NCI-H128 (cell line): ENCODE results near the gene GNRHR.
"Not testable (repeated sequence)": the region's sequence is repeated elsewhere in the genome, so short reads cannot be mapped to it uniquely, and the experiment has no call there.

ENCODE experiments used
- DNase-seq: peaks from one replicate; lab custom pipeline; 2025; ENCODE audit not compliant: unreplicated experiment; lab: John Stamatoyannopoulos, UW

The GNRHR gene

GRCh38 chr4:67730511-67730910 lies 23.7 kb downstream of the GNRHR start:
- not testable (repeated sequence) for DNase-seq

- DNase-seq, result no peak
Observed at GRCh38 chr4:67727124-67727850, 26.9 kb downstream of the GNRHR start.

DNA sequence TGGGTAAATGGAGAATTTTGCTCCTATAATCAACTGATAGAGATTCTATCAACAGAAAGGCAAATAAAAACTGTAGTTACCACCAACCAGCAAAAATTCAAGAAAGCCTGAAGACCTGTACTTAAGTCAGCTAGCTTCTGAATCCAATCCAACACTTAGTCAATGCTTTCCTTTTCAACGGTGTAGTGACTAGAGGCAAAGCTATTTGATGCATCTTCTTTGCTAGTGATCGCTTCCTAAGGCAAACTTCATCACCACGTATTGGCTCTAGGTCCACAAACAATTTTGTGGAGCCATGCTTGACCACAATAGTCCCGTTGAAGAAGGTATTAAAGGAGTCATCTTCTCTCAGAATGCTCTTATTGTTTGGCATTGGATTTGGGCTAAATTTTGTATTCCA lies 28.2 kb downstream of the GNRHR start:
- no peak for DNase-seq

DNA sequence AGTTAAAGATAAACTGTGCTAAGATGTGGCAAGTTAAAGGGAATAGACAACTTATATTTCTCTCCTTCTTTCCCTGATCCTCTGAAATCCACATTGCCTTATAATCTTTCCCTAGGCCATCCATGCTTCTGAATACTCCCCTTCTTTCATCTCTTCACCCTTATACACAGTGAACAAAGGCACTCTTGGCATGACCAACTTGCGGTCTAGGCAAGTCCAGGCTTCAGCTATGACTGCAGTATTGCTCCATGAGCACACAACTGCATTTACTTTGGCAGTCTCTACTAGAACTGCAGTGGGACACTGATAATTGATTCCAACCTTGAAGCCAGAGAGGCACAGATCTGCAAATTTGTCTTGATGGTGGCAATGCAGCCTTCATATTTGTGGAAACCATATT lies 29.1 kb downstream of the GNRHR start:
- no peak for DNase-seq

DNA sequence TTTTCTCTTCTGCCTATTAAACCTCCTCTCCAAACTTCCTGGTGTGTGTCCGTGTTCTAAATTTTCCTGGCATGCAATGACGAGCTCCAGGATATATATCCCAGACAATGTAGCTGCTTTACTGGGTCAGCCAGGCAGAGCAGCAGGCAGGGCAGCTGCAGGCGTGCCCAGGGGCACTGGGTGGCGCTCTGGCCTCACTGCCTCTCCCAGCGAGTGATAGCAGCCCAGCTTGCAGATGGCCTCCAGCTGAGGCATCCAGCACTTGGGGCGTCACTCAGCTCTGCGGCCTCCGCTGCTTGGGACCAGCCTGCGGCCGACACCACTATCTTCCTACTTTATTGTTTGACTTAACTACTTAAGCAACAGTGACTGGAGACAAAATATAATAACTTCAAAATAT lies 30.2 kb downstream of the GNRHR start:
- no peak for DNase-seq

DNA sequence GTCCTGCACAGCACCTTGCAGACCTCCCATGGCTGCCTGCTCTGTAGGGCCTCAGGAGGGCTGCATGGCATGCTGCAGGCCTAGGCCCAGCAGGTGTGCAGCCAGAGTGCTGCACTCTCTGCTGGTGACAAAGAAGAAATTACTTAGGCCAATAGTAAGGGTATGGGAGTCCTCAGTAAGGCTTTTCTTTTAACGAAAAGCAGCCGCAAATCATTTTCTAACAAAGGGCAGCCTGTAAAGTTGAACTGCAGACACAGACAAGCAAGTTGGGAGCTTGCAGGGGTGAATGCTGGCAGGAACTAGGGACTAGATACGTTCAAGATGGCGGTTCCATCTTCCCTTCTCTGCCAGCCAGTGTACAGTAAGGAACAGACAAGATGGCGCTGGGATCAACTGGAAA lies 30.8 kb downstream of the GNRHR start:
- no peak for DNase-seq

DNA sequence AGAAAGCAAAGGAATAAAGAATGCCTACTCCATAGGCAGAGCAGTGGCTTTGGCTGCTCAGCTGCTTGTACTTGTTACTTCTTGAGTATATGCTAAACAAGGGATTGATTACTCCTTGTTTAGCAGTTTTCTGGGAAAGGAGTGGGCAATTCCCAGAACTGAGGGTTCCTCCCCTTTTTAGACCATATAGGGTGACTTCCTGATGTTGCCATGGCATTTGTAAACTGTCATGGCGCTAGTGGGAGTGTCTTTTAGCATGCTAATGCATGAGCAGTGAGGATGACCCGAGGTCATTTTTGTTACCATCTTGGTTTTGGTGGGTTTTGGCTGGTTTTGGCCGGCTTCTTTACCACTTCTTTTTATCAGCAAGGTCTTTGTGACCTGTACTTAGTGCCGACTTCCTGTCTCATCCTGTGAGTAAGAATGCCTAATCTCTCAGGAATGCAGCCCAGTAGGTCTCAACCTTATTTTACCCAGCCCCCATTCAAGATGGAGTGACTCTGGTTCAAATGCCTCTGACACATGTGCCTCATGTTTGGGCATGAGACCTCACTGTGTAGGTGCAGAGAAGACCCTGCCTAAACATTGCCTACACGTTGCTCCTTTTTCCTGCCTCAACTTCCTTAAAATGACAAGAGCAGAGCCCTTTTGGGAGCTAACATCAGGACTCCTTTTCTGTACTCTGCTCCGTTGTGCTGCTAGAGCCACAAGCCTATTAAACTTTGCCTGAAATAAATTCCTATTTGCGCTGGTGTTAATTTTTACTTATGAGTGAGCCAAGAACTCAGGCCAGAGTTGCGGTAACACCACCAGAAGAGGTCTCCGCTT lies 32.2 kb downstream of the GNRHR start:
- no peak for DNase-seq

DNA sequence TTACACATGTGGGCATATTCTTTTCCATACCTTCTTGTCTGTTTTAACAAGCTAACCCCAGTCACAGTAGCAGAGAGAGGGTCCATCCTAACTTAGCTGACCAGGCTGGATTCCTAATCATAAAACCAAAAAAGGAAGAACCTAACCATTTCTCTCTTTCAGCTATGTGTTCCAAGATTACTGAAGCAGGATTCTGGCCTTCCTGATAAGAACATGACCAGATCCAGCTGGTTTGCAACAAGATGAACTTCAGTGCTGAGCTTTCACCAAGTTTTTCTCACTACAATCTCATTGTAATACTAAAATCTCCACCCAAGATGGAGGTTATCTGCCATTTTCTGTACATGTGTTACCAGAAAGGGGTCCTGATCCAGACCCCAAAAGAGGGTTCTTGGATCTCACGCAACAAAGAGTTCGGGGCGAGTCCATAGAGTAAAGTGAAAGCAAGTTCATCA lies 32.8 kb downstream of the GNRHR start:
- DNase-seq, result no peak

- DNase-seq, result no peak
Observed at GRCh38 chr4:67719953-67720617, 34.1 kb downstream of the GNRHR start.

DNA sequence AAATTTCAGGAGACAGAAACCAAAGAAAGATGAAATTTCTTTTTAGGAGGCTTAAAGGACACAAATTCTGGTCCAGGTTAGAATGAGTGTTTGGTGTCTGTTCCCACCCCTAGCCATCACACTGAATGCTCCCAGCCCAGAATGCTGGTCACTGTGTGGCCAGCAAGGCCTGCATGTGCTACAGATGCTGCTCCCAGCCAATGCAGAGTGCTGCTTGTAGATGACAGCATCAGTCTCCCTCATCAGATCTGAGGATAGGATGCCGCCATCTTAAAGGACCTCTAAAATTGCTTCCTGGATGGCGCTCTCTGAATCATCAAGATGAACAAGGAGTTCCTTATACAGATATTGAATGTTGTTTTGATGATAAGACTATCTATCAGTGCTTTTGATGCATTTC lies 35.3 kb downstream of the GNRHR start:
- DNase-seq, result no peak

DNA sequence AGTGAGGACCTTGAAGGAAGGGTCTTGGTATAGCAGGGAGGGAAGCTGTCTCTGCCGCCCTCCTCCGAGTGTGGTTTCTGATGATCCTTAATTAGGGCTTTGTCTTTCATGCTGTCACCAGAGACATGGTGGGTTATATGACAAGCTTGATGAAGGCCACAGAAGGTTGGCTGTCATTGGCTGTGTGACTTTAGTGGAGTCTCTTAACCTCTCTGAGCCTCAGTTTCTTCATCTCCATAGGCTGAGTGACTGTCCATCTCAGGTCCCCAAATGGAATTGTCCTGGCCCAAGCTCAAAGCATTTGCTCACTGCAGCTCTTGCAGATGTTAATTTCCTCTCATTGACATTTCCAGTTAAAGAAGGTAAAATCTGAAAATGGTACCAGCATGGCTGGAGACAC lies 36.6 kb downstream of the GNRHR start:
- DNase-seq, result no peak

GRCh38 chr4:67714955-67715354 lies 39.2 kb downstream of the GNRHR start:
- DNase-seq, result no peak

DNA sequence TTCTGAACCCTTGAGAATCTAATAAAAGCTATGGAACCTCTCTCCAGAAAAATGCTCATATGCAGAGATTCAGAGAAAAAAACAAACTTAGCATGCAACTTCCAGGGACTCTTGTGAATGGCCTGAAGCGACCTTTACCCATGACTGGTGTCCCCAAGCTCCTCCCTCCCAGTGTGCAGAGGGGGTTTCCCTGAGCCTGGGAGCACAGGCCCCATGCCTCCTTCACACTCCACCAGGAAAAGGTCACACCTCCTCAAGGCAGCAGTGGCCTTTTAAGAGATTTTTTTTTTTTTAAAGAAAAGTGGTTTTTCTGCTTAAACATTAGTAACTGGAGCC lies 40.0 kb downstream of the GNRHR start:
- no peak for DNase-seq

GRCh38 chr4:67713529-67714247 lies 40.5 kb downstream of the GNRHR start:
- no peak for DNase-seq

GRCh38 chr4:67712650-67713528 lies 41.3 kb downstream of the GNRHR start:
- DNase-seq, result no peak

GRCh38 chr4:67712000-67712625 lies 42.1 kb downstream of the GNRHR start:
- DNase-seq, result no peak

DNA sequence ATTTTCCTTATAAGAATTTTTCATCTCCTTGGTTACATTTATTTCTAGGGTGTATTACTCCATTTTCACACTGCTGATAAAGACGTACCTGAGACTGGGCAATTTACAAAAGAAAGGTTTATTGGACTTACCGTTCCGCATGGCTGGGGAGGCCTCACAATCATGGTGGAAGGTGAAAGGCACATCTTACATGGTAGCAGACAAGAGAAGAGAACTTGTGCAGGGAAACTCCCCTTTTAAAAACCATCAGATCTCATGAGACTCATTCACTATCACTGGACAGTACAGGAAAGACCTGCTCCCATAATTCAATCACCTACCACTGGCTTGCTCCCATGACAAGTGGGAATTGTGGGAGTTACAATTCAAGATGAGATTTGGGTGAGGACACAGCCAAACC lies 47.5 kb downstream of the GNRHR start:
- not testable (repeated sequence) for DNase-seq

DNA sequence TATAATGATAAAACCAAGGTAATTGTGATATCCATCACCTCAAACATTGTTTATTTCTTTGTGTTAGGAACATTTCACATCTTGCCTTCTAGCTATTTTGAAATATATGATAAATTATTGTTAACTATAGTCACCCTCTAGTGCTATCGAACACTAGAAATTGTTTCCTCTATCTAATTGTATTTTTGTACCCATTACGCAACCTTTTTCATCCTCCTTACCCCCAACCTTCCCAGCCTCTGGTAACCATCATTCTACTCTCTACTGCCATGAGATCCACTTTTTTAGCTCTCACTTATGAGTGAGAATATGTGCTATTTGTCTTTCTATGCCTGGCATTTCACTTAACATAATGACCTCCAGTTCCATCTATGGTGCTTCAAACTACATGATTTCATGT lies 49.3 kb downstream of the GNRHR start:
- no peak for DNase-seq

DNA sequence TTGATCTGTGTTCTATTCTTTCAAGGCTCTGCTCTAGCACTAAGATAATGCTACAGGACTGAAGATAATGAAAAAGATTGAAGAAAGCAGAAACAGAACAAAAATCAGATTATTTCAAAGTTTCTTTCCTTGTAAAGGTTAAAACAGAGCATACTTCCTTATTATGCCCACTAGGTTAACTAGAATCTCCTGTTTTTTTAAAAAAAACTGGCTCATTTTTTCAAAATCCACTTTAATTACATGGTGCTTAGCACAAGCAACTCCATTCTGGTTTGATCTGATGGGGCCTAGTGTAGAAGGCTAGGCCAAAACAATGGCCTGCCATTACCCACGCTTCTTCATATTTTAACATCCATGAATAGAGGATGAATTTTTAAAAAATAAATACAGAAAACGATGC lies 52.0 kb downstream of the GNRHR start:
- DNase-seq, result no peak

GRCh38 chr4:67701517-67701850 lies 52.7 kb downstream of the GNRHR start:
- no peak for DNase-seq
